Immature natural killer cell (primary cell): ENCODE results near the gene ANKZF1. TPM values are rescaled to one million over a fixed set of nuclear protein-coding genes. Genes with fewer than 3 reads are reported as not detected.

Experiments used
- DNase-seq, 3 donors: peaks; one replicate each; pipeline ENCODE4 v3.0.0; 2022; ENCODE audit warnings: mixed read lengths in 1 of 3
- H3K27ac Mint-ChIP-seq, 6 donors: one replicate each; pipeline ENCODE4 v1.8.0; 2020; ENCODE audit warnings: mixed read lengths in 6 of 6, mild to moderate bottlenecking in 5 of 6, inconsistent platforms in 4 of 6, moderate library complexity in 3 of 6
- H3K27me3 Mint-ChIP-seq, 3 donors: one replicate each; pipeline ENCODE4 v1.8.0; 2020 to 2021; ENCODE audit warnings: low read depth in 3 of 3, mild to moderate bottlenecking in 3 of 3, mixed read lengths in 3 of 3, moderate library complexity in 3 of 3, inconsistent platforms in 1 of 3
- H3K36me3 Mint-ChIP-seq, 3 donors: one replicate each; pipeline ENCODE4 v1.8.0; 2020; ENCODE audit warnings: mixed read lengths in 3 of 3, inconsistent platforms in 2 of 3, mild to moderate bottlenecking in 2 of 3
- H3K4me1 Mint-ChIP-seq, 2 donors: one replicate each; pipeline ENCODE4 v1.8.0; 2020; ENCODE audit warnings: inconsistent platforms in 2 of 2, mild to moderate bottlenecking in 2 of 2, mixed read lengths in 2 of 2, moderate library complexity in 1 of 2
- H3K4me3 Mint-ChIP-seq, 5 donors: one replicate each; pipeline ENCODE4 v1.8.0; 2020; ENCODE audit warnings: mild to moderate bottlenecking in 5 of 5, mixed read lengths in 5 of 5, inconsistent platforms in 3 of 5, moderate library complexity in 3 of 5
- H3K9me3 Mint-ChIP-seq, 6 donors: one replicate each; pipeline ENCODE4 v1.8.0; 2020; ENCODE audit warnings: mild to moderate bottlenecking in 6 of 6, mixed read lengths in 6 of 6, inconsistent platforms in 4 of 6, moderate library complexity in 3 of 6
- polyA plus RNA-seq, 3 donors: library from polyadenylated mRNA; unstranded; fragments of 300-500 nt; fragmentation: Illumina TruSeq; gene quantifications; one replicate each; pipeline ENCODE4 v1.2.3, GENCODE V29; 2021

Gene ANKZF1
- polyA plus RNA-seq, 3 donors from 2014 or later, result 11.5 to 28.6 (median 22.4) TPM

GRCh38 chr2:219261024-219261855 lies 31.6 kb downstream of the ANKZF1 start:
- Mint-ChIP-seq H3K27ac (no peak overlapping the region), H3K4me3 (no peak overlapping the region), H3K27me3 (peaks cover 5 to 13% (median 8%) of the 10 kb centered on the region in 3 donors), H3K4me1 (no peaks in the 10 kb centered on the region), H3K9me3 (no peaks in the 10 kb centered on the region), H3K36me3 (no peaks in the 10 kb centered on the region)
- no peak for DNase-seq

GRCh38 chr2:219266232-219266631 lies 36.6 kb downstream of the ANKZF1 start:
- Mint-ChIP-seq H3K9me3 (no peaks in the 10 kb centered on the region), H3K36me3 (no peaks in the 10 kb centered on the region), H3K4me1 (no peaks in the 10 kb centered on the region), H3K4me3 (no peak overlapping the region), H3K27ac (no peak overlapping the region), H3K27me3 (peaks cover 0 to 6% (median 5%) of the 10 kb centered on the region in 3 donors)
- DNase-seq, result no peak

GRCh38 chr2:219266886-219267285 lies 37.3 kb downstream of the ANKZF1 start:
- no peak for DNase-seq
- Mint-ChIP-seq H3K27me3 (peaks cover 0 to 4% (median 3%) of the 10 kb centered on the region in 3 donors), H3K27ac (no peak overlapping the region), H3K4me1 (no peaks in the 10 kb centered on the region), H3K9me3 (no peaks in the 10 kb centered on the region), H3K4me3 (no peak overlapping the region), H3K36me3 (no peaks in the 10 kb centered on the region)

- H3K4me3 Mint-ChIP-seq, result no peak overlapping the region
- H3K9me3 Mint-ChIP-seq, result no peaks in the 10 kb centered on the region
- peaks cover 0 to 3% (median under 1%) of the 10 kb centered on the region in 3 donors for H3K27me3 Mint-ChIP-seq
- no peak for DNase-seq
- H3K27ac Mint-ChIP-seq, result no peak overlapping the region
- no peaks in the 10 kb centered on the region for H3K4me1 Mint-ChIP-seq
- H3K36me3 Mint-ChIP-seq, result no peaks in the 10 kb centered on the region
These were observed 38.7 kb downstream of the ANKZF1 start for GRCh38 chr2:219268294-219268693.

GRCh38 chr2:219269362-219270054 lies 39.9 kb downstream of the ANKZF1 start:
- H3K36me3 Mint-ChIP-seq, result no peaks in the 10 kb centered on the region
- no peaks in the 10 kb centered on the region for H3K4me1 Mint-ChIP-seq
- no peaks in the 10 kb centered on the region for H3K9me3 Mint-ChIP-seq
- no peak for DNase-seq
- peaks cover 0 to 3% (median 0%) of the 10 kb centered on the region in 3 donors for H3K27me3 Mint-ChIP-seq
- peak overlapping the region in 1 of 6 donors; percentile 61 for H3K27ac Mint-ChIP-seq
- H3K4me3 Mint-ChIP-seq, result no peak overlapping the region

GRCh38 chr2:219270055-219270372 lies 40.4 kb downstream of the ANKZF1 start:
- Mint-ChIP-seq H3K27me3 (peaks cover 0 to 2% (median 0%) of the 10 kb centered on the region in 3 donors), H3K9me3 (no peaks in the 10 kb centered on the region), H3K27ac (peak overlapping the region in 1 of 6 donors; percentile 61), H3K36me3 (no peaks in the 10 kb centered on the region), H3K4me3 (no peak overlapping the region), H3K4me1 (no peaks in the 10 kb centered on the region)
- DNase-seq, result no peak

GRCh38 chr2:219271021-219271420 lies 41.4 kb downstream of the ANKZF1 start:
- no peak for DNase-seq
- Mint-ChIP-seq H3K4me1 (no peaks in the 10 kb centered on the region), H3K27me3 (peaks cover 0 to 2% (median 0%) of the 10 kb centered on the region in 3 donors), H3K27ac (no peak overlapping the region), H3K36me3 (no peaks in the 10 kb centered on the region), H3K4me3 (no peak overlapping the region), H3K9me3 (no peaks in the 10 kb centered on the region)

GRCh38 chr2:219272356-219272755 lies 42.8 kb downstream of the ANKZF1 start:
- DNase-seq, result no peak
- H3K4me3 Mint-ChIP-seq, result no peak overlapping the region
- H3K36me3 Mint-ChIP-seq, result no peaks in the 10 kb centered on the region
- peak overlapping the region in 1 of 6 donors; percentile 45 for H3K27ac Mint-ChIP-seq
- peaks cover 0 to 2% (median 1%) of the 10 kb centered on the region in 3 donors for H3K27me3 Mint-ChIP-seq
- H3K4me1 Mint-ChIP-seq, result peaks cover 1 to 3% of the 10 kb centered on the region in 2 donors
- H3K9me3 Mint-ChIP-seq, result no peaks in the 10 kb centered on the region

- Mint-ChIP-seq H3K4me3 (no peak overlapping the region), H3K4me1 (peaks cover 7 to 9% of the 10 kb centered on the region in 2 donors), H3K27ac (no peak overlapping the region), H3K36me3 (no peaks in the 10 kb centered on the region), H3K9me3 (no peaks in the 10 kb centered on the region), H3K27me3 (peaks cover 4 to 7% (median 7%) of the 10 kb centered on the region in 3 donors)
- no peak for DNase-seq
These were observed 43.4 kb downstream of the ANKZF1 start for GRCh38 chr2:219272995-219273394.

- H3K9me3 Mint-ChIP-seq, result no peaks in the 10 kb centered on the region
- no peaks in the 10 kb centered on the region for H3K36me3 Mint-ChIP-seq
- H3K27me3 Mint-ChIP-seq, result peaks cover 12 to 17% (median 14%) of the 10 kb centered on the region in 3 donors
- no peak overlapping the region for H3K4me3 Mint-ChIP-seq
- DNase-seq, result no peak
- H3K4me1 Mint-ChIP-seq, result peaks cover 17 to 18% of the 10 kb centered on the region in 2 donors
- no peak overlapping the region for H3K27ac Mint-ChIP-seq
These were observed 44.3 kb downstream of the ANKZF1 start for GRCh38 chr2:219273937-219274336.

- H3K36me3 Mint-ChIP-seq, result no peaks in the 10 kb centered on the region
- H3K4me1 Mint-ChIP-seq, result peaks cover 18 to 21% of the 10 kb centered on the region in 2 donors
- H3K27ac Mint-ChIP-seq, result no peak overlapping the region
- no peak overlapping the region for H3K4me3 Mint-ChIP-seq
- H3K9me3 Mint-ChIP-seq, result no peaks in the 10 kb centered on the region
- DNase-seq, result no peak
- H3K27me3 Mint-ChIP-seq, result peaks cover 14 to 19% (median 19%) of the 10 kb centered on the region in 3 donors
These were observed 44.8 kb downstream of the ANKZF1 start for GRCh38 chr2:219274361-219274921.

- H3K4me1 Mint-ChIP-seq, result peaks cover 34 to 49% of the 10 kb centered on the region in 2 donors
- peak overlapping the region; percentile 88 to 93 (median 92) for H3K4me3 Mint-ChIP-seq
- H3K27ac Mint-ChIP-seq, result peak overlapping the region; percentile 99 to 100 (median 99)
- H3K9me3 Mint-ChIP-seq, result no peaks in the 10 kb centered on the region
- peaks cover 21 to 30% (median 25%) of the 10 kb centered on the region in 3 donors for H3K27me3 Mint-ChIP-seq
- peaks cover 0 to 18% (median 3%) of the 10 kb centered on the region in 3 donors for H3K36me3 Mint-ChIP-seq
- DNase-seq, result peak; percentile 75 to 78 (median 77)
These were observed 48.4 kb downstream of the ANKZF1 start for GRCh38 chr2:219277703-219278654.

GRCh38 chr2:219278655-219279150 lies 49.1 kb downstream of the ANKZF1 start:
- Mint-ChIP-seq H3K4me3 (peak overlapping the region; percentile 88 to 93 (median 92)), H3K36me3 (peaks cover 0 to 24% (median 7%) of the 10 kb centered on the region in 3 donors), H3K4me1 (peaks cover 34 to 52% of the 10 kb centered on the region in 2 donors), H3K27me3 (peaks cover 21 to 30% (median 27%) of the 10 kb centered on the region in 3 donors), H3K27ac (peak overlapping the region; percentile 99 to 100 (median 99)), H3K9me3 (no peaks in the 10 kb centered on the region)
- no peak for DNase-seq
